ENCODE data around the gene ARHGAP29.

Gene ARHGAP29, protein sequence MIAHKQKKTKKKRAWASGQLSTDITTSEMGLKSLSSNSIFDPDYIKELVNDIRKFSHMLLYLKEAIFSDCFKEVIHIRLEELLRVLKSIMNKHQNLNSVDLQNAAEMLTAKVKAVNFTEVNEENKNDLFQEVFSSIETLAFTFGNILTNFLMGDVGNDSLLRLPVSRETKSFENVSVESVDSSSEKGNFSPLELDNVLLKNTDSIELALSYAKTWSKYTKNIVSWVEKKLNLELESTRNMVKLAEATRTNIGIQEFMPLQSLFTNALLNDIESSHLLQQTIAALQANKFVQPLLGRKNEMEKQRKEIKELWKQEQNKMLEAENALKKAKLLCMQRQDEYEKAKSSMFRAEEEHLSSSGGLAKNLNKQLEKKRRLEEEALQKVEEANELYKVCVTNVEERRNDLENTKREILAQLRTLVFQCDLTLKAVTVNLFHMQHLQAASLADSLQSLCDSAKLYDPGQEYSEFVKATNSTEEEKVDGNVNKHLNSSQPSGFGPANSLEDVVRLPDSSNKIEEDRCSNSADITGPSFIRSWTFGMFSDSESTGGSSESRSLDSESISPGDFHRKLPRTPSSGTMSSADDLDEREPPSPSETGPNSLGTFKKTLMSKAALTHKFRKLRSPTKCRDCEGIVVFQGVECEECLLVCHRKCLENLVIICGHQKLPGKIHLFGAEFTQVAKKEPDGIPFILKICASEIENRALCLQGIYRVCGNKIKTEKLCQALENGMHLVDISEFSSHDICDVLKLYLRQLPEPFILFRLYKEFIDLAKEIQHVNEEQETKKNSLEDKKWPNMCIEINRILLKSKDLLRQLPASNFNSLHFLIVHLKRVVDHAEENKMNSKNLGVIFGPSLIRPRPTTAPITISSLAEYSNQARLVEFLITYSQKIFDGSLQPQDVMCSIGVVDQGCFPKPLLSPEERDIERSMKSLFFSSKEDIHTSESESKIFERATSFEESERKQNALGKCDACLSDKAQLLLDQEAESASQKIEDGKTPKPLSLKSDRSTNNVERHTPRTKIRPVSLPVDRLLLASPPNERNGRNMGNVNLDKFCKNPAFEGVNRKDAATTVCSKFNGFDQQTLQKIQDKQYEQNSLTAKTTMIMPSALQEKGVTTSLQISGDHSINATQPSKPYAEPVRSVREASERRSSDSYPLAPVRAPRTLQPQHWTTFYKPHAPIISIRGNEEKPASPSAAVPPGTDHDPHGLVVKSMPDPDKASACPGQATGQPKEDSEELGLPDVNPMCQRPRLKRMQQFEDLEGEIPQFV

DNA sequence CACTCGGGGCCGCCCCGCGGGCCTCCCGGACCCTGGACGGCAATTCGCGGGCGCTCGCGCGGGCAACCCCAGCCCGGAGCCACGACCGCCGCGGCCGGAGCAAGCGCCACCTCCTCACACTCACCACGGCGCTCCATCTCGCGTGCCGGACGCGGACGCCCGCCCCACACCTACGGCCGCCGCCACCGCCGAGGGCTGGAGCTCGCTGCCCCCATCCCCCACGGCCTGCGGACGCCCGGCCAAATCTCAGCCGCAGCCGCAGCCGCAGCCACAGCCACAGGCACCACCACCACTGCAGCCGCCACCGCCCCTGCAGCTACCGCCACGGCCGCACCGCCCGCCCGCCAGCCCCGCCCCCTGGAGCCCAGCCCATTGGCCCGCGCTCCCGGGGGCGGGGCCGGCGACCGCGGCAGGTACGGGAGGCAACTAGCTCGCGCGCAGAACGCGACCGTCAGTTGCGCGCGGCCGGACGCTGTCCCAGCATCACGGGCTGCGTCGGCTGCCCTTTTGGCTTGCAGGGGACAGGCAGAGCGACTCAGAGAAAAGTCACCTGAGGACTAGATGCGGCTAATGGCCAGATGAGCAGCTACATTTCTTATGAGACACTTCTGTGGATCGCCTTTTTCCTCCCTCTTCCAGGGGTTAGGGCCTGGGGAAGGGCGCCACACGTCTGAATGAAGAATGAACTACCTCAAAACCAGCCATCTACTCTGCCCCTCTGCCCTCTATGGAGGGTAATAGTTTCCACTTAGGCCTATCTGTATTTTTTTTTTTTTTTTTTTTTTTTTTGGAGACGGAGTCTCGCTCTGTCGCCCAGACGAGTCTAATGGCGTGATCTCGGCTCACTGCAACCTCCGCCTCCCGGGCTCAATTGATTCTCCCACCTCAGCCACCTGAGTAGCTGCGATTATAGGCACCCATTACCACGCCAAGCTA, at the start of gene ARHGAP29:
Gene ARHGAP29 (minus strand): TSS at position 294 of the 936 bp plus-strand sequence. CDS start 5,973 bp downstream, outside the sequence.
- DNase-seq: peak; percentile 74

DNA sequence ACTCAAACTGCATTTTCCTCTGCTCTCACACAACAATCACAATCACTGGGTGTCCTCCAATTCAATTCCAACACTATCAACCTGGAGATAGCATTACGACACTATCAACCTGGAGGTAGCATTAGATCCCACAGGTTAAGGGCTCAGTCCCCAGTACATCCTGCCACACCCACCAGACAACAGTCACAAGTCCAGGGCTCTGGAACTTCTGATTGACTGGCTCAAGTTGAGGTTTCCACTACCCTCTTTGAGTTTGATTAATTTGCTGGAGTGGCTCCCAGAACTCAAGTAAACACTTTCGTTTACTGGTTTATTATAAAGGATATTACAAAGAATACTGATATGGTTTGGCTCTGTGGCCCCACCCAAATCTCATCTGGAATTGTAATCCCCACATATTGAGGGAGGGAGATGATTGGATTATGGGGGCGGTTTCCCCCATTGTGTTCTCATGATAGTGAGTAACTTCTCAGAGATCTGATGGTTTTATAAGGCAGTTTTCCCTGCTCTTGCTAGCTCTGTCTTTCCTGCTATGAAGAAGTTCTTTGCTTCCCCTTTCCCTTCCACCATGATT, 49.6 kb upstream of the ARHGAP29 start:
- DNase-seq: no peak

DNA sequence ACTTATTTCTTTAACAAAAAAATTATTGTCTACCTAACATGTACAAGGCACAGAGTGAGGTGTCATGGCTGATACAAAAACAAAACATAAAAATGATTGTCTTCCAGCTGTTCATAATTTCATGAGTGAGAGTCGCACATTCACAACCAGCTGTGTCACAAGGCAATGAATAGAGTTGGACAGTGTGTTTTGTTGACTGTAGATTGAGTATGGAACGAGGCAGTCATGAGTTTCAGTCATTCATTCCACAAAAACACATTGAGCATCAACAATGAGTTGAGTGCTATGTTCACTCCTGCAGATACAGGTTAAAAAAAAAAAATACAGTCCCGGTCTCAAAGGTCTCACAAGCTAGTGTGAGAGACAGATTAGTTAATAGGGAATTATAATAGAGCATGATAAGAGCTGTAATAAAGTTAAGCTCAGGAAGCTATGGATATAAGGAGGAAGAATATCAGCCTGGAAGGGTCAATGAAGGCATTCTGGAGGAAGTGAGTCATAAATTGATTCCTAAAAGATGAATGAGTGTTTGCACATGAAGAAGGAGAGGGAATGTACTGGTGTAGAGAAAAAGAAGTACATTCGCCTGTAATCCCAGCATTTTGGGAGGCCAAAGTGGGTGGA, 47.8 kb upstream of the ARHGAP29 start:
- no peak for DNase-seq

DNA sequence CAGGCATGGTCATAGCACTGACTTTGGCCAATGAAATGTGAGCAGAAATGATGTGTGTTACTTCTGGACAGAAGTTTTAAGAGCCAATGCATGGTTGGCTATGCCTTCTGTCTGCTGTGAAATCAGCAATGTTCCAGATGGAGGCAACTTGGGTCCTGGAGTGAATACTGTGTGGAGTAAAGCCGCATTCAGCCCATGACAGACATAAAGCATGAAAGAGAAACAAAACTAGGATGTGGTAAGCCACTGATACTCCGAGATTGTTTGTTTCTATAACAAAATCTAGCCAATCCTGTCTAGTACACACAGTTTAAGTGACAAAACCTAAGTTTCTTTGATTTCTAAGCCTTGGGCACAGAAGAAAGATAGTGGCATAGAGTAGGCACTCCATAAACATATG, 47.1 kb upstream of the ARHGAP29 start:
- DNase-seq: no peak

DNA sequence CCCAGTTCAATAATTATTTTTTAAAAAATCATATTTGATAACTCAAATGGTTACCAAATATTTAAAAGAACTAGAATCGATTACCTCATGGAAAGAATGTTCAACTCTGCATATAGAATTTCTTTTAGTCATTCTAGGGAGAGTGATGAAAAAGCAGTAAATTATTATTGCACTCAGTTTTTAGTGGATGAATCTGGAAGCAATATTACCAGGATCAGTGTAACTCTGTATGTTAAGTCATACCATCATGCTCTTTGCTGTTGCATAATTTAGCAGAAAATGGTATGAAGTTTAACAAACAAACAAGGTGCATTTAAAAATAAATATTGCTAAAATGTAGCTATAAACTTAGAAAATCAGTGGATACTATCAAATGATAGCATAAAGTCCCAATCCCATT, 46.1 kb upstream of the ARHGAP29 start:
- no peak for DNase-seq

DNA sequence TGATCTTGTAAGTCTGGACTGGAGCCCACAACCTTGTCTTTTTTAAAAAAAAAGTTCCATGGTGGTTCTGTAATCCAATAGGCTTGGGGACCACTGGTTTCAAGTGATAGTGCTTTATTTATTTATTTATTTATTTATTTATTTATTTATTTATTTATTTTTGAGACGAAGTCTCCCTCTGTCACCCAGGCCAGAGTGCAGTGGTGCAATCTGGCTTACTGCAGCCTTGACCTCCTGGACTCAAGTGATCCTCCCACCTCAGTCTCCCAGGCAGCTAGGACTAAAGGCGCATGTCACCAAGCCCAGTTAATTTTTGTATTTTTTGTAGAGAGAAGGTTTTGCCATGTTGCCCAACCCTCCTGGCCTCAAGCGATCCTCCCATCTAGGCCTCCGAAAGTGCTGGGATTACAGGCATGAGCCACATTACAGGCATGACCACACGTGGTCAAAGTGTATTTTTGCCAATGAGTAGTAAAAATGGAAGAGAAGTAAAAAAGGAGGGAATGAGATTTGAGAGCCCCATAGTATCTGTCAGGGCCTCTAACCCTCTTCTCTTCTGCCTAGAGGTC, 44.8 kb upstream of the ARHGAP29 start:
- no peak for DNase-seq

DNA sequence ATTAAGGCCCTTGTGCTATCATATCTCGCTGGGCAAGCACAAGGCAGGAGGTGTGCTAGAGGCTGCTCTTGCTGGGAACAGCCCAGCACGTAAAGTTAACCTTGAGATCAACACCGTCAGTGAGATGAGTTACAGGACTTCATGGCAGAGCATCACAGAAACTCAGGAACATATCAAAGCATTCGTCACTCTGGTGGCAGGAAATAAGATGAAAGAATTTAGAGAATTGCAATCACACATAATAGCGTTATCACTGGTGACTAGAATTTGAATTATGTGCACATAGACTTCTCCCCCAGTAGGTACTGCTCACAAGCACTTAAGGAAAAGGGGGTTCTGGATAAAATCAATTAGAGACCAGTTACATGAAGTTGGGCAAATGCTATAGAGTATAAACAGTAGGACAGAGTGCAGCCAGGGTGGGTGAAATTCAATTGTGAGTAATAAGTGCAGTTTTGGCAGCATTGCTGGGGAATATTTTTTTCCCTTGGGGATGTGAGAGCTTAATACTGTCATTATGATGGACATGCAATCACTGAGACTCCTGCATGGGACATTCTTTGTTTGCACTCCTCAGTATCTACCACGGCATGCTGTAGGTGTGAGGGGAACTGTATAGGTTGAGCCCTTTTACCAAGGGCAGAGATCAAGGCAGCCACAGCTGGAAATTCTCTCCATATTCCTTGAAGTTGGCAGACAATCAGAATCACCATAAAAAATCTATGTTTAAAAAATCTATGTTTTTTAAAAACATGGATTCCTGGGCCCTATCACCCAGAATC, 44.2 kb upstream of the ARHGAP29 start:
- DNase-seq: no peak

DNA sequence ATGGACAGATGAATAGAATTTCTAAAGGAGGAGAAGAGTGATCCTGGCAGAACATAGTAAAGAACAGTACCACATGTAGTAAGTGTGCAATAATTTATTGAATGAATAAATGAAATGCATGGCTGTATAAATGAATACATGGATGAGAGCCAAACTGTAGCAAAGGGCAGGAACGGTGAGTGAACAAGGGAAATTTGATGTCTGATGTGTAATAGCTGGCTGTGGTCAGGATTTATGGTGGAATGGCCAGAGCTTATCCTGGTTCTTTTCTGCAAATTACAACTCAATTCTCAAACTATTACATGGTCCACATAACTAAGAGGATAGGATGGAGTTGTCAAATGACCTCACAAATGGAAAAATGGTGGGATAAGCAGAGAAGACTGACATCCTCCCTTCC, 43.2 kb upstream of the ARHGAP29 start:
- no peak for DNase-seq

DNA sequence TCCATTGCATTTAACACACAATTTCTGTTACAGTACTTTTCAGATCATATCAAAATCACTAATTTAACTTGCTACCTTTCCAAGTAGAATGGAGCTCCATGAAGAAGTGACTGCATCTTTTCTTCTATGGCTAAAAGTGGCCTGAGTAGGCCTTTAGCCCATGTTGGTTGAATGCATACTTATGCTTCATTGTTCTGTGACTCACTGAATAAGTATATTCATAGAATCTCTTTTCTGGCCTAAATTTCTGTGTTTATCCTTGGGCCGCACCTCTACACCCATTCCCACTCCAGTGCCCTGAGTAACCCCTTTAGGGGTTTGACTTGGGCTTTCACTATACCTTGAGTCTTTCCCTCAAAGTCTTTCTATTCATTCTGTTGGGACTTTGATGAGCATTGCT, 42.1 kb upstream of the ARHGAP29 start:
- no peak for DNase-seq

DNA sequence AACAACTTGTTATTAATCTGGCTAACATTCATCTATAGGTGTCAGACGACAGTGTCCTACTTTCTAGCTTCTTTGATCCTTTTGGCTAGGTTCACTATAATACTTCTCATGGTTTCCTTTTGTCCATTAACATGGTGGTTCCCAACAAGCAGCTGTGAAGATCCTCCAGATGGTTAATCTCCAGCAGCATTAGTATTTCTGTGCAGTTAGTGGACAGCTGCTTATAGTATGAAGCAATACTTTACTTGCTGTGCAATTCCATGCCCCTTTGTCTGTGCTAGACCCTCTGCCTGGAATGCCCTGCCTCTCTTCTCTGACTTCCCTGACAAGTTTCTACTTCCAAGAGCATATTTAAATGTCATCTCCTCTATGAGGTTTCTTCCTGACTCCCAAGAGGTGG, 41.7 kb upstream of the ARHGAP29 start:
- no peak for DNase-seq

DNA sequence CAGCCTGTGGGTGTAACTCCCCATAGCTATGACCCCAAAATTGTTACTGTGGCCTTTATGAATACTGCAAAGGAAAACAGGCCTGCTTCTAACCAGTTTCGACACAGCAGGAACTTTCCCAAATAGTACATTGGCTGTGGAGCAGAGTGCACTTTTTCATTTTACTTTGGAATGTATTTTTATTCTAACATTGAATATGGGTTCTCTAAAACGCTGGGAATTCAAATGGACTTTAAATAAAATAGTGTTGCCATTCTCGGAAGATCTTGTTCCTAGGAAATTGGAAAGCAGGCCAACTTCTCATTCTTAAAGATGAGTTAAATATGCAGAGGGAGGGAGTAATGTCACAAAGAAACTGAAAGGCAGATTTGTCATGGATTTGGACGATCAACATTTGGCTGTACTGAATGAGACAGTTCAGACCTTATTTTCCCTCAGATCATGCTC, 39.6 kb upstream of the ARHGAP29 start:
- DNase-seq: no peak

DNA sequence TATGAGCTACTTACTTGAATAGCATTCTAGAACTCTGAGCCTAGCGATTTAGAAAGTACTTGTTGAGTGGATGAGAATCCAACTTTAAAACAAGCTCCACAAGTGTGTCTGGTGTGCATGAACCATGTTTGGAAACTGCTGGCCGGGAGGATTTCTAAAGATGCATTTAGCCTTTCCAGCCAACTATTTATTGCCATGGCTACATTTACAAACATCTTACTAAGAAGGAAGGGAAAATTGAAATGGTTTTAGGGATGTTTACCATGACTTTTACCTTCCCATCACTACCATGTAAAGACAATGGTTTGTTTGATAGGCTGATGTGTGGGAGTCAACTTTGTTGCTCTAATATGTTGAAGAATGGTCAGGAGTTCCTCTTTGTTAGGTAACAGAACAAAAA, 37.7 kb upstream of the ARHGAP29 start:
- DNase-seq: no peak

DNA sequence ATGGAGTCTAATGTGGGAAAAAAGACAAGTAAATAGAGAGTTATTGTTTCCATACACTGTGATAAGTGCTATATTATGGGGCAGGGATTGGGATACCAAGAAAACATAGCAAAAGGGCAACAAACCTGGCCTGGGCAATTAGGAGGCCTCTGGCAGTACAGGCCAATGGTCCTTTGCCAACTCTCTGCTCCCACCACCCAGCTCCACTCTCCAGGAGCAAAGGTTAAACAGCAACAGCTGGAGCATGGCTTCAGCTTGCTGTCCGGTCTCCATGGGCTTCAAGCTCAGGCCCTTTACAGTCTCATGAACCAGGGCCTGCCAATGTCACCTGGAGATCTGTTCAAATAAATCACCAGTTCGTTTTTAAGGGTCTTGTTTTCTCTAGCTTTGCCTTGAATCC, 37.2 kb upstream of the ARHGAP29 start:
- no peak for DNase-seq

DNA sequence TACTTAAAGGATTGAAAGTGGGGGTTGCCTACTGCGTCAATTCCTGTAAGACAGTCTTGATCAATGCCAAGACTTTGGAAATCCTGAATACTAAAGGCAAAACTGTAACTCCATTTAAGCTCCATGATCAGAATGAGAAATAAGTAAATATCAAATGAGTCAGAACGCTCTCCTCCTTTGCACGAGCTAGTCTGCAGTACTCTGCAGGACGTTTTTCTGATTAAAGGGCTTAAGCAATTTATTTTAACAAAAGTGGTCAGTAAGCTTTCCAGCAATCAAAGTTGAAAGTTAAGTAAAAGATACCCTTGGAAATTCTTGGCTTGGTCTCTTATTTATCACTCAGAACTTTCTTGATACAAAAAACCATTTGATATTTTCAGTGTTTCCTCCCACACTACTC, 35.7 kb upstream of the ARHGAP29 start:
- DNase-seq: no peak

DNA sequence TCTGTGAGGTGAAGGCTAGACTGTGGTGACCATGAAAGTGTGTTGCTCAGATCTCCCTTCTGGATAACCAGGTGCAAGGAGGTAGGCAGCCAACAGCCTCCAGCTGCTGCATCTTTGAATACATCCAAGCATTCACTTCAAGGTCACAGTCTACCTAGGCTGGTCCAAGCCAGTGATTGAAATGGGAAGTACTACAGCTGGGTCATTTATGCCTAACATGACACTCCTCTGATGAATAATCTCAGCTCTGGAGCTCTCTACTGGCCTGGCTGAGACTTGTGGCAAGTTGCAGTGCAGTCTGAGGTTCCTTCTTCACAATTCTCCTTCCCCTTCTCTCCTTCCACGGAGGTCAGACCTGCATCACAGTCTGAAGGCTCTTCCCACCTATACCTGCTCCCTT, 35.0 kb upstream of the ARHGAP29 start:
- no peak for DNase-seq

DNA sequence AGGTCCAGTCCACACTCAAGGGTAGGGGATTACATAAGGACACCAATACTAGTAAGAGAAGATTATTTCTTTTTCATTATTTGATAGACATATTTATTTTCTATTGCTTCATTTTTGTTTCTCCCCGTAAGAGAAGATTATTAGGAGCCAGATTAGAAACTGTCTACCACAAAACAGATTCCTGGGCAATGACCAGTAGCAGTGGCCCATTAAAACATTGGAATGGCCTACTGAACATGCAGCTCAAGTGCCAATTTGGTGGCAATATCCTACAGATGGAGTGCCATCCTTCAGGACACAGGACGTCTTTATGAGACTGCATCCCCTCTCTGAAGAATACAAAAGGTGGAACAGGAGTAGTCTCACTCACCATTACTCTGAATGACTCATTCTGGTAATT, 34.0 kb upstream of the ARHGAP29 start:
- no peak for DNase-seq

DNA sequence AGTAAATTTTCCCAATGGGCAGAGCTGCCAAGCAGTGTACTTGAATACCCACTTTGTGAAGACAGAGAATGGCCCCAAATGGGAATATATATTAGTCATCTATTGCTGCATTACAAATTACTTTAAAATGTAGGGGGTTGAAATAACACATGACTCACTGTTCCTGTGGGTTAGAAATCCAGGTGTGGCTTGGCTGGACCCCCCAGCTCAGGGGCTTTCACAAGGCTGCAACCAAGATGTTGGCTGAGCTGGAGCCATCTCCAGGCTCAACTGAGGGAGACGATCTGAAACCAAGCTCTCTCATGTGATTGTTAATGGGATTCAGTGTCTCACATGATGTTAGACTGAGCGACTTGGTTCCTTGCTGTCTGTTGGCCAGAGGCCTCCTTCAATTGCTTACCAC, 33.4 kb upstream of the ARHGAP29 start:
- DNase-seq: no peak

DNA sequence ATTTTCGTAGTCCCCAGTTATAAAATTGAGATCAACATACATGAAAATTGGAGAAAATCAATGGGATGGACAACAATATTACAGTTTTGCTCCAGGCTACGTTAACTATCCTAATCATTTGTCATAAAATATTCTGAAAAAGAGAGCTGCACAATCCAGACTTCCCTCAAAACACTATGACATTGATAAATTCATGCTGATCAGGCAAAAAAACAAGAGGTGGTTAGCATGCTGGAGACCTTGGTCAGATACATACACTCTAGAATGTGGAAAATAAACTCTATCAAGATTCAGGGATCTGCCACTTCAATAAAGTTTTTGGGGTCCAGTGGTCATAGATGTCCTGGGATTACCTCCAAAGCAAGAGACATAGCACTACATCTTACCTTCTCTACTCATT, 32.5 kb upstream of the ARHGAP29 start:
- DNase-seq: no peak

DNA sequence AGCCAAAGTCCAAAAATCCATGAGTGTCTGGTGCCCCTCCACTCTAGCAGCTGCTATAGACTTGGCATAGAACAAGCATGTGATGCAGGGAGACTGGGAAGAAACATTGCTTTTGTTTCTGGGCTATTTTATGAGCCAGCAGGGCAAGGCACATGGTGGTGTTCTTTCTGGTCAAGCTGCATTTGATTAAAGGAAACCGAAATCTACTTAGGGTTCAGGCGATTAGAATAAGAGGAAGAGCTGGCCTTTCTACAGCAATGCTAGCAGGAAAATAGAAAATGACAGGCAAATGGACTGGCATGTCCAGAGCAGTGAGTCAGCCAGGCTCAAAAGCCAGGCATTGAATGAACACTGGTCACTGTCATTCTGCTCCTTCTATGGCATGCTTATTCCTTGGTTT, 28.5 kb upstream of the ARHGAP29 start:
- no peak for DNase-seq

DNA sequence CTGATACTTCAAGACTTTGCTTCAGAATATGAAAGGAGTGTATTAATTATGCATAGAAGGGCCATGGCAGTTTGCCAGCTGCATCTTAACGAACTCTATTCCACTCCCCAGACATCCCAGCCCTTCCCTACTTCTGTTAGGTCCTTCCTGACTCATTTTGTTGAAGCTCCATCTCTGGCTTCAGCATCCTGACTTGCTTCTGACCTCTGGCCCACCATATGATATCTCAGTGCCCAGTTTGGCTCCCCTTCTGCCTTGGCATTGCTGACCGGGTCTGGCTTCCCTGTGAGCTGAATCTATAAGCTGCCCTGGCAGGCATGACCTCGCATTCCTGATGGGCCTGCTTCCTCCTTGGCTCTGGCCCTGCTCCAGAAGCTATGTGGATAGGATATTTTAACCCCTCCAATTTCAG, 27.6 kb upstream of the ARHGAP29 start:
- DNase-seq: no peak
